AG10803 (cell line): Measurements from ENCODE around the gene GMEB2.

Source experiments
- DNase-seq: peaks from one replicate; pipeline ENCODE4 v3.0.0; 2010; ENCODE audit warnings: low read depth
- H3K4me3 ChIP-seq: 2 replicates; pipeline ENCODE4 v1.5.1; 2011; ENCODE audit warnings: mild to moderate bottlenecking, low read length, control low read depth
- TF ChIP-seq, protein P1 (sequence below): conservative IDR thresholded peaks from 2 replicates; pipeline ENCODE4 v1.5.1; 2011; ENCODE audit warnings: mild to moderate bottlenecking, low read length, control low read depth, inconsistent platforms

The GMEB2 gene

DNA sequence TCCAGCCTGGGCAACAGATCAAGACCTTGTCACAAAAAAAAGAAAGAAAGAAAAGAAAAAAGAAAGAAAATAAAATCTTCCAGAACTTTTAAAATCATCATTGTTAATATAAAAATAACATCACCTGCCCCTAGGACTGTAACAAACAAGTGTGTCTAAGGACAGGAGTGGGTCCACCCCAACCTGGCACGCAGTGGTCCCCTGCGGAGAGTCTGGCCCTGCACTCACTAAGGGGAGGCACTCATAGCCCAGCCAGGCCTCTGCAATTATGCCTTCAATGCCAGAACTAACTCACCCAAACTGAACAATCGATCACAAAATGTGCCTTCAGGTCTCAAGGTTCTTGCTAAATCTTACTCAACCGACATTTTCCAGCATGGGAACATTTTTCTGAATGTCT, 4.8 kb downstream of the GMEB2 start:
- no peak overlapping the region for H3K4me3 ChIP-seq
- DNase-seq, result no peak
- TF ChIP-seq, protein P1, sequence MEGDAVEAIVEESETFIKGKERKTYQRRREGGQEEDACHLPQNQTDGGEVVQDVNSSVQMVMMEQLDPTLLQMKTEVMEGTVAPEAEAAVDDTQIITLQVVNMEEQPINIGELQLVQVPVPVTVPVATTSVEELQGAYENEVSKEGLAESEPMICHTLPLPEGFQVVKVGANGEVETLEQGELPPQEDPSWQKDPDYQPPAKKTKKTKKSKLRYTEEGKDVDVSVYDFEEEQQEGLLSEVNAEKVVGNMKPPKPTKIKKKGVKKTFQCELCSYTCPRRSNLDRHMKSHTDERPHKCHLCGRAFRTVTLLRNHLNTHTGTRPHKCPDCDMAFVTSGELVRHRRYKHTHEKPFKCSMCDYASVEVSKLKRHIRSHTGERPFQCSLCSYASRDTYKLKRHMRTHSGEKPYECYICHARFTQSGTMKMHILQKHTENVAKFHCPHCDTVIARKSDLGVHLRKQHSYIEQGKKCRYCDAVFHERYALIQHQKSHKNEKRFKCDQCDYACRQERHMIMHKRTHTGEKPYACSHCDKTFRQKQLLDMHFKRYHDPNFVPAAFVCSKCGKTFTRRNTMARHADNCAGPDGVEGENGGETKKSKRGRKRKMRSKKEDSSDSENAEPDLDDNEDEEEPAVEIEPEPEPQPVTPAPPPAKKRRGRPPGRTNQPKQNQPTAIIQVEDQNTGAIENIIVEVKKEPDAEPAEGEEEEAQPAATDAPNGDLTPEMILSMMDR, result no peak

DNA sequence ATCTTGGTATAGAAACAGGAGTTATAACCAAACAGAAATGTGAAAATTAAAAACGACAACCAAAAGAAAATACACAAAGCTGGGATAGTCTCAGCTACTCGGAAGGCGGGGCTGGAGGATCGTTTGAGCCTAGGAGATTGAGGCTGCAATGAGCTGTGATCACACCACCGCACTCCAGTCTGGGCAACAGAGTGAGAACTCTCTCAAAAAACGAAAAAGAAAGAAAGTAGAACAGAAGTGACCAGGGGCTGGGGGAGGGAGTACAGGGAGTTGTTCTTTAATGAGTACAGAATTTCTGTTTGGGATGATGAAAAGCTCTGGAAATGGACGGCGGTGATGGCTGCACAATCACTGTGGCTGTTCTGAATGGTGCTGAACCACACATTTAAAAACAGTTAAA, 5.9 kb downstream of the GMEB2 start:
- no peak for DNase-seq
- TF ChIP-seq, protein P1, result no peak
- H3K4me3 ChIP-seq, result no peak overlapping the region

DNA sequence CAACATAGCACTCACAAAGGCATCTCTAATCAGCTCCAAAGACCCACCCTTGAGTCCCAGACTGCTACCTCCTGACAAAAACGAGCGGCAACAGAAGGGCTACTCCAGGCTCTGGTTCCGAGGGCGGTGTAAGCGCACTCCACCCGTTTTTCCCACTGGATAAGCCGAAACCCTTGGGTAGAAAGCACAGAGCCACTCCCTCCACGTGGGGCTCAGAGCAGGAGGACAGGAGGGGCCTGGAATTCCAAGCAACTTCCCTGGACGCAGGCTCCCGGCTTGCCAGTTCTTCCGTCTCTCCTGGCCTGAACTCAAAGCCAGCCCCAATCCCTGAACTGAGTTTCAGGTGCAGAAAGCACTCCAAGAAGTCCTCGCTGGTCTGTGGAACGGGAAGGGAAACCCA, 7.4 kb downstream of the GMEB2 start:
- no peak for DNase-seq
- TF ChIP-seq, protein P1, result no peak
- no peak overlapping the region for H3K4me3 ChIP-seq

DNA sequence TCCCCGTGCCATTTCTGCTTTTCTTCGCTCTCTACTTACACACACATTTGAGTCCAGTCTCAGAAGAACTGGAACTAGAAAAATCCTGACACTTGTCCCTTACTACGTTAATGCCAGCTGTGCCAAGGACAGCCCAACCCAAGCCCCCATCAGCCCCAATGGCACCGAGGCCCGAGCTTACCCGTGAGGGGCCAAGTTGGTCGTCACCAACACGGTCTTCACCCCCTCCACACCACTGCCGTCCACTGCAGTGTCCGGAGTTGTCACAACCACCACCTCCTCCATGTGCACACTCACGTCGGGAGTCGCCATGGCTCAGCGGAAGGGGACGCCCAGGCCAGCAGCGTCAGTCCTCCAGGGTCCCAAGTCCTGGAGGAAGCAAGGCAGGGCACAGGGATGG, 7.8 kb downstream of the GMEB2 start:
- DNase-seq, result no peak
- TF ChIP-seq, protein P1, result no peak
- H3K4me3 ChIP-seq, result no peak overlapping the region

DNA sequence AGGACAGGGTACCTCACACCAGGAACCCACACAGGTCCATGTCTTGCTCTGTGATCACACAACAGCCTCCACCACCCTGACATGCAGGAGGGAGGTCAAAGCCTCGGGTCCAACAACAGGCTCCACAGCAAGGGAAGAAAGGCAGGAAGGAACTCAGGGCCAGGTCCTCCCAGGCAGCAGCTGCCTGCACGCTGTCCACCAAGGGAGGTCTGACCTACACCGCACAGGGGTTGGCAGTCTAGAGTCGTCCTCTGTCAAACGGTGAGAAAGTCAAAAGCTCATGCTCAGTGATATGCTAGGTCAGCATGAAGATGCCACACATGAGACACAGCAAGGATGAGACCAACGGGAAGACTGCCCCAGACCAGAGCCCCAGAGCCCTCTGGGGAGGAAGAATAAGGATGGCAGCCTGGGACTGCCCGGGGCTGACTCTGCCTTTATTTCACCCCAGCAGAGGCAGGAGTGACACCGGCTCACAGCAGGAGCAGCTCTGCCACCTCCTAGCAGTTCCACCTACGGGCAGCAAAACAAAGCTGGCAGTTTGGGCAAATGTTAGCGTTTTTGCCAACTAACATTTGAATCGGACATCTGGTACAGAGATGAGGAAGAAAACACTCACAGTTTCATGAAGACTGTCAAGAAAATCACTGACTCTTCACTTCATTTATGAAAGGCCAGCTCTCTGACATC, 8.5 kb downstream of the GMEB2 start:
- H3K4me3 ChIP-seq, result no peak overlapping the region
- TF ChIP-seq, protein P1, result no peak
- no peak for DNase-seq

DNA sequence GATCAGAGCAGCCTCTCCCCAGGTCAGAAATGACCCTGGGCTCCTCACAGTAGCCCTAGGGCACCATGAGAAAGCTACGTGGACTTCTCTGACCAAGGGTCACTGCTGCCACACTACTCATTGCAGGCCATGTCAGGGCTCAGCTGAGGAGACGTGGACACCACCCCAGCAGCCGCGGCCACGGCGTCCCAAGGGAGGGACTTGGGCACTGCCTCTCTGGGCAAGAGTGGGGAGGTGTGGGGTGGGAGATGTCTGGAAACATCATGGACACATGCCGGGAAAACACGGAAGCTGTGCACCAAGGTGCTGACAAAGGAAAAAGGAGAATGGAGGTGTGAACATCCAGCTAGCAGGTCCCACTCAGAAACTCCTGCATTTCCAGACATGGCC, 9.0 kb downstream of the GMEB2 start:
- TF ChIP-seq, protein P1, result no peak
- no peak for DNase-seq
- no peak overlapping the region for H3K4me3 ChIP-seq

DNA sequence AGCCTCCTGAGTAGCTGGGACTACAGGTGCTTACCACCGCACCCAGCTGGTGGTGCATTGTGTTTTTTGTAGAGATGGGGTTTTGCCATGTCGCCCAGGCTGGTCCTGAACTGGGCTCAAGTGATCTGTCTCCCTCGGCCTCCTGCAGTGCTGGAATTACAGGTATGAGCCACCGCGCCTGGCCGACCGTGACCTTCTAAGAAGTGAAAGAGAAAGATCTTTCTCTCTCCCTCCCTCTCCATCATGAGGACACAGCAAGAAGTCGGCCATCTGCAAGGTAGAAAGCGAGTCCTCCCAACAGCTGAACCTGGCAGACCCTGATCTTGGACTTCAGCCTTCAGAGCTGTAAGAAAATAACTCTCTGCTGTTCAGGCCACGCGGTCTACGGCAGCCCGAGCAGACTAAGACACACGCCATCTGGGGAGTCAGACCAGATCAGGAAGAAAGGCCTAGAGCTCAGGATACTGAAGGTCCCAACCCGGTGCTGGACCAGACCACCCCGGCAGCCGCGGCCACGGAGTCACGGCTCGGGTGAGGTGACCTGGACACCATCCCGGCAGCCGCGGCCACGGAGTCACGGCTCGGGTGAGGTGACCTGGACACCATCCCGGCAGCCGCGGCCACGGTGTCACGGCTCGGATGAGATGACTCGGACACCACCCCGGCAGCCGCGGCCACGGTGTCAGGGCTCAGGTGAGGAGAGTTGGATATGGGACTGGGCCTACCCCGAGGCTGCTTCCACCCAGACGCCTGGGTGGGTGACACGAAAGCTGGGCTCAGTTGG, 9.6 kb downstream of the GMEB2 start:
- H3K4me3 ChIP-seq, result no peak overlapping the region
- no peak for DNase-seq
- TF ChIP-seq, protein P1, result no peak
